ENCODE measurements around the gene ZNF536. TPM values are rescaled to one million over a fixed set of nuclear protein-coding genes. Genes with fewer than 3 reads are reported as not detected.

ZNF536 gene
- total RNA-seq, 1 experiment from 2014 or later, result 2.7 TPM

DNA sequence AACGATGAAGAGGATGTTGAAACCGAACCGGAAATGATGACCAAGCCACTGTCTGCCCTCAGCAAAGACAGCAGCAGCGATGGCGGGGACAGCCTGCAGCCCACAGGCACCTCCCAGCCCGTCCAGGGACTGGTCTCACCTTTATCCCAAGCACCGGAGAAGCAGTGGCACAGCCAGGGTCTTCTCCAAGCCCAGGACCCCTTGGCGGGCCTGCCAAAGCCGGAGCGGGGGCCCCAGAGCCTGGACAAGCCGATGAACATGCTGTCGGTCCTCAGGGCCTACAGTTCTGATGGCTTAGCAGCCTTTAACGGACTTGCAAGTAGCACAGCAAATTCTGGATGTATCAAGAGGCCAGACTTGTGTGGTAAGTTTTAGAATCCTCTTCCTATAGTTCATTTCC is 177.0 kb downstream of the ZNF536 start:
- no peak for DNase-seq (ENCODE audit: low read depth, low spot score)
- in situ Hi-C loops (cut with HindIII; ENCODE audit: low pct_unique_long_range_greater_than_20kb, low sequenced_read_pairs), result no loop called here

DNA sequence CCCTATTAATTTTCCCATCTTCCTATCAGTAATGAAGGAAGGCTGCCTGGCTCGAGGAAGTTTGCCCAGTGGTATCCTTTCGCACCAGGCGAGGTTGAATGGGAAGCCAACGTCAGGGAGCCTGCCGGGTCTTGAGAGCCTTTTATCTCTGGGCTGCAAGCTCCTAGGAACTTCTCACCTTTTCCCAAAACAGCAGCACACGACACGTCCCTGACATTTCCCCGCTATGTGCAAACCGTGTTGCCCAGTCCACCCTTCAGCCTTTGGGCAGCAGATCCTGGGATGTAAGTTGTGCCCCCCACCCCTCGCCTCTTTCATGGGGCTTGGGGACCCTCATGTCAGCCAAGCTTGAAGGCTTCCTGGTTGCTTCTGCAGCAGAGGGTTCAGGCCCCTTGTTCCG is 179.1 kb downstream of the ZNF536 start:
- in situ Hi-C loops (cut with HindIII; ENCODE audit: low pct_unique_long_range_greater_than_20kb, low sequenced_read_pairs), result no loop called here
- no peak for DNase-seq (ENCODE audit: low read depth, low spot score)

DNA sequence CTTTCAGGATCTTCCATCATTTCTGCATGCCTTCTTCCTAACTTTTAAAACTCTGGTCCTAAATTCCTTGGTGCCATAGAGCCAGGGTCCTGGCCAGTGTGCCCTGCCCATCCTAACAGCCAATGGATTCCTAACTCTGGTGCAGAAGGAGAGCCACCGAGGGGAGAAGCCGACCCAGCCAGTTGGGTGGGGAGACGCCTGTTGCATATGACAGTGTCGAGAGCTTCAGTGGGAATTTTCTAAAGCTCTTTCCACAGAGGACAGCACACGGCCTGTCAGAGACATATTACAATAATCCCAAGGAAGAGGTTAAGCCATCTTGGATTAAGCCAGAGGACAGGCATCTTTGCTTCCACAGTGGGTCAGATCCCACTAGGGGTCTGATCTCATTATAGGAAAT is 180.4 kb downstream of the ZNF536 start:
- in situ Hi-C loops (cut with HindIII; ENCODE audit: low pct_unique_long_range_greater_than_20kb, low sequenced_read_pairs), result no loop called here
- no peak for DNase-seq (ENCODE audit: low read depth, low spot score)

DNA sequence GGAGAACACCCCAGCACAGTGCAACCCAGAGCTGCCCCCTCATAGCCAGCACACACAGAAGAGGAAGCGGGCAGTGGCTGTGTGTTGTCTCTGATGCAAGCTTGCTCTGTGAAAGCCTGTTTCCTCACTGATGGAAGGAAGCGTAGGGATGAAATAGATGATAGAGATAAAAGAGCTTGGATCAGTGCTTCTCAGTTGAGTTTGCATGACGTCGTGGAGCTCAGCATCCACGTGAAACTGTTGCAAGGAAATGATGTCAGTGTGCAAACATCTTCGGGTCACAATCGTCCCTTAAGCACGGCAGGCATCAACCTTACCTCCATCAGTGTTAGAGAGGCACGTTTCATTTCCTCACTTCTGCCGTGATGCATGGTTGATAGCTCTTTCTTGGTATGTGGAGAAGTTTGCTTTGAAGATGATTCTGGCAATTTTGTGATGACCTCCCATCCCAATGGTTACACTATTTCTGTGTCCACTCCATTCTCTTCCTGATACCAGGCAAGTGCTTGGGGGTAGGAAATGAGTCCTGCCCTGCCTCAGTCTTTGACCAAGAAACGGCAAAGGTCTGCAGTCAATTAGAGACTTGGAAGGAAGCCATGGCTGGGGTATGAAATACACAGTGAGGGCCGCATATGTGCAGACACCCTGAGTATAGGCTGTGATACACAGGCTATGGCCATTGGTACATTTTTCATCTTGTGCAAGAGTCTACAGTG is 183.0 kb downstream of the ZNF536 start:
- no peak for DNase-seq (ENCODE audit: low read depth, low spot score)

DNA sequence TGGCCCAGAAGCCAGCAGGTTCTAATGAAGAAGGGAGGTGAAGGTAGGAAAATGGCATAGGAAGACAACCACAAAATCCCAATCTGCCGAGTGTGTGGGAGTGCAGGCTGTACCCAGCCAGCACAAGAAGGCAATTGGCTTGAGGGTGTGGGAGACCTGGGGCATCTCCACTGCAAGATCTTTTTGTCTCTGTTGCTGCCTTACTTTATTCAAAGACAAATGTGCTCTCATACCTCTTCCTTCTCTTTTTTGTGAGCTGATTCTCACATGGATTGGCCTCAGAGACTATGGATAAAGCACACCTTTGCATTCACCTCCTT is 183.6 kb downstream of the ZNF536 start:
- in situ Hi-C loops (cut with HindIII; ENCODE audit: low pct_unique_long_range_greater_than_20kb, low sequenced_read_pairs), result no loop called here

More for the DNA sequence above, 183.0 kb downstream of the ZNF536 start:
- in situ Hi-C loops (cut with HindIII; ENCODE audit: low pct_unique_long_range_greater_than_20kb, low sequenced_read_pairs), result no loop called here

DNA sequence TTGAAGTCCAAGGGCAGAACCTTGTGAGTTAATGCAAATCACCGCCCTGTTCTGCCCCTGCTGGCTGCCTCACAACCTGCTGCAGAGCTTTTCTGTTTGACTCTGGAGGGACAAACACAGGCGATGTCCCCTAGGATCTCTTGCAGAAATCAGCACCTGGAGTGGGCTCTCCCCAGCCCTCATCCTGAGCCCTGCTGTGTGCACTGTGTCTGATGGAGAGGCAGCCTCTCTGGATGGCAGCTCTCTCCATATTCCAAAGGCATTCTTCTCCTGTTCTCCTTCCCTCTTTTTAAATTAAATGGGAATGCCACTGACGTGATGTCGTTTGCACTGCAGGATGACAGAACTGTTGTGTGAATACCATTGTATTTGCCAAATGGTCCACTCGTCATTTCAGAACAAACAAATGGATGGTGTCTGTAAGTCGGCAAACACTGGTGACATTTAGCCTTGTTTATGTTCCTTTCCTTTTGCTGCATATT is 184.1 kb downstream of the ZNF536 start:
- in situ Hi-C loops (cut with HindIII; ENCODE audit: low pct_unique_long_range_greater_than_20kb, low sequenced_read_pairs), result no loop called here
- no peak for DNase-seq (ENCODE audit: low read depth, low spot score)

More for the DNA sequence above, 183.6 kb downstream of the ZNF536 start:
- no peak for DNase-seq (ENCODE audit: low read depth, low spot score)

DNA sequence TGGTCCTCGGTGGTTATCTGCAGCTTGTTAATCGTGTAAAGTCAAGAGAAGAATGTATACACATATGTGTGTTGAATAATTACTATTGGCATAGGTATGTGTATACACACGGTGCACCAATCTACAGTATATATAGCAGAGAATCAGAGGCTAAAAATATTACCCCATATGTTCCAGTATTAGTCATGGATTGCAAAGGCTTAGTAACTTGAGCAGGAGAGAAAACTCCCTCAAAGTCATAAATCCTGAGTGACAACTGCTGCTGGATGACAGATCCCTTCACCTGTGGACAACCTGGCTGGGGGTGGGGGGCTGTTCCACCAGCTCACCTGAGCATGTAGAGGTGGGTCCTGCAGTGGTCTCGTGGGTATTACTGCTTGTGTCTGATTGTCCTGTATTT is 185.0 kb downstream of the ZNF536 start:
- no peak for DNase-seq (ENCODE audit: low read depth, low spot score)
- in situ Hi-C loops (cut with HindIII; ENCODE audit: low pct_unique_long_range_greater_than_20kb, low sequenced_read_pairs), result no loop called here

DNA sequence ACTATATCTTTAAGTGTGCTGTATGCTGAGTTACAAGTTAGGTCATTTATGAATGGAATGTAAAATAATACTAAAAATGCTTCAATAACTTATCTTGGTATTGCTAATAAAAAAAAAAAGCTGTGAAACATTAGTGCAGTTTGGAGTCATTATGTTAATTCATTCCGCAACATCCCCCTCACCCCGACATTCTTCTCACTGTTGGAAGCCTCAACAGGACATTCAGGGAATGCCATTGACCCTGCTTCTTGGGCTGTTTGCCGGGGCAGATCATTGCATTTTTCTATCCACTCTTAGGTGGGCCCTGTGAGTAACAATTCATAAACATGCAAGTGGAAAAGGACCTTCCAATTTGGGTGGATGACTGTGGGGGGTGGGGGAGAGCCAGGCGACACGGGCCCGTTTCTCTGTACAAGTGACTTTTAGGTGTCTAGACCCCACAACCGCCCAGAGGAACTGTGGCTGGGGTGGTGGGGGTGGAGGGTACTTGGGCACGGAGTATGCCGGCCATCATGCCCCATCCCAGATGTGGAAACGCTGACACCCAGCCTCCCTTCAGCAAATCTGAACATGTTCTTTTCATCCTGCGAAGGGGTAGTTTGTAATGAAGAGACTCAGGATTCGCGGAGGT is 185.9 kb downstream of the ZNF536 start:
- in situ Hi-C loops (cut with HindIII; ENCODE audit: low pct_unique_long_range_greater_than_20kb, low sequenced_read_pairs), result no loop called here
- DNase-seq (ENCODE audit: low read depth, low spot score), result no peak

DNA sequence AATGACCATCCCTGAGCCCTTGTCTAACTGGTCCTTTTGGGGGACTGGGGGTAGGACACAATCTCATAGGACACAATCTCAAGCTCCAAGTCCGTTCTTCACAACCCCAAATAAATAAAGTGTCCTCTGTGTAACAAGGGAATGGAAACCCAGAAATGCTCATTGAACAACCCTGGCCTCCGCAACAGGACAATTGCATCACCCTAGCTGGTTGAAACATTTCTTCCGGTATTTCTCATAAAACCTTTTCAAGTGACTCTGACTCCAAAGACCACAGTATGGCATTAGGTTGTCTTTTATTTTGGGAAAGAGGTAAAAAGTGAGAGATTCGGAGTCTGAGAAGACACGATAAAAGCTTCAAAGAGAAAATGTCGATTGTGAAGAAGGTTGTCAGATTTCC is 186.6 kb downstream of the ZNF536 start:
- in situ Hi-C loops (cut with HindIII; ENCODE audit: low pct_unique_long_range_greater_than_20kb, low sequenced_read_pairs), result no loop called here
- no peak for DNase-seq (ENCODE audit: low read depth, low spot score)

DNA sequence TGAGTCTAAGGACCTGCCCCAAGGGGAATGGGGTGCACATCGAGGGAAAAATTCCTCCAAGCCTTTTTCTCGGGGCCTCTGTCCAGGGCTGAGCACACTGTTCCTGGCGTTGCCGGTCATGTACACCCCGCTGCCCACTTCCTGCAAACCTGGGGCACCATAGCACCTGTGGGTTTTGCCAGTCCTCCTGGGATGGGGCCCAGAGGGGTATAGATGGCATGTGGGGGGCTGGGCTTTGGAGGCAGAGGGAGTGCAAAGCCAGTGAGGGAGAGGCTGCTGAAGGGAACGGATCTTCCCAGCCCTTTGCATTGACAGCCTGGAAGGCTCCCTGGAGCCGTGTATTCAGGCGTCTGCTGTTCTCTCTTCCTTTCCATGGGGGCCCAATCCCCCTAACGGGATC is 187.3 kb downstream of the ZNF536 start:
- in situ Hi-C loops (cut with HindIII; ENCODE audit: low pct_unique_long_range_greater_than_20kb, low sequenced_read_pairs), result no loop called here
- DNase-seq (ENCODE audit: low read depth, low spot score), result no peak

DNA sequence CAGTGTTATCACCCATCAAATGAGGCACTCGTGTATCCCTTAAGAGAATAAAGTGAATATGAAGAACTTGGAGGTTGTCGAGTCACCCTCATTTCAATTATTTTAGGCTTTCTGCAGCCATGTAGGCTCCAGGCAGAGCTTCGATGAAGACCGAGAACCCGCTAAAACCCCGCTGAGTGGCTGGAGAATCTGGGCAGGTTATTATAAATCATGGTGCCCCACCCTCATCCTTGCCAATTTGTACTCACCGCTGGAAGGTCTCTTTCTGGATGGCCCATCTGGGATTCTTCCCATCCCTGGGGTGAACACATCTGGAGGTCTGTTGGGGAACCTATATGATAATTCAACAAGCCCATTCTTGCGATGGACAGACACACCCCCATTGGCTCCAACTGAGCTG is 190.8 kb downstream of the ZNF536 start:
- in situ Hi-C loops (cut with HindIII; ENCODE audit: low pct_unique_long_range_greater_than_20kb, low sequenced_read_pairs), result no loop called here
- DNase-seq (ENCODE audit: low read depth, low spot score), result no peak

DNA sequence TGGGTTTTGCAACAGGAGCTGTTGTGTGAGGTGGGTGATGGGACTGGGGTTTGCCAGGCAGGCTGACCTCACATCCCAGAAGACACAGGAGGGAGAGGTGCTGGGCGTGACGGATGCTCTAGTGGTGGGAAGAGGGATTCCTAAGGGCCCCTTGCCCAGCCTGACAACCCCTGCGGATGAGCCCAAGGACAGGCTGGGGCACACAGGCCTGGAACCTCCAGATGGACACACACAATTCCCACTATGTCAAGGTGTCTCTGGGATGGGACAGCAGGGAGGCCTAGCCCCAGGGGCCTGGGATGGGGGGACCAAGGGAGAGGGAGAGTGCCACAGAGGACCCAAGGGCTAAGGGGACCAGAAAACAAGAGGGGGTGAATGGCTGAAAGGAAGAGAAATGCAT is 191.5 kb downstream of the ZNF536 start:
- DNase-seq (ENCODE audit: low read depth, low spot score), result no peak
- in situ Hi-C loops (cut with HindIII; ENCODE audit: low pct_unique_long_range_greater_than_20kb, low sequenced_read_pairs), result no loop called here

DNA sequence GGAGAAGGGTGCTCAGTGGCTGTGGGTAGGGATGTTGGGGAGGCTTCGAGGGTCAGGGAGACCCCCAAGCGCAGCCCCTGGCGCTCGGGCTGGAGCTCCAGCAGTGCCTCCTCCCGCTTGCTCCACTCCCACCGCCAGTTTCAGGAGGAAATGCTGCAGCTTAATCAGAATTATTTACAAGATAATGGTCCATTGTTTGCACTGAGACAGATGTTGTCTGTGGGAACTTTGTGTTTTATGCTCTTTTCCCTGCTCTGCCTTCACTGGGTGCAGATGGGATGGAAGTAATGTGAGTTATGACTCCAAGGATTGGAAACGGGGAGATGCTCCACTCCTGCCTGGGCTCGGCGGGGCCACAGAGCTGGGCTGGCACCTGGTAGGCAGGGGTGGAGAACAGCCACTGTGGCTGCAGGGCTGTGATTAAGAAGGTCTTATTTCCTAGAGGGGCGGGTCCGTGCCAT is 192.4 kb downstream of the ZNF536 start:
- peak; percentile 20 for DNase-seq (ENCODE audit: low read depth, low spot score)
- in situ Hi-C loops (cut with HindIII; ENCODE audit: low pct_unique_long_range_greater_than_20kb, low sequenced_read_pairs), result no loop called here

DNA sequence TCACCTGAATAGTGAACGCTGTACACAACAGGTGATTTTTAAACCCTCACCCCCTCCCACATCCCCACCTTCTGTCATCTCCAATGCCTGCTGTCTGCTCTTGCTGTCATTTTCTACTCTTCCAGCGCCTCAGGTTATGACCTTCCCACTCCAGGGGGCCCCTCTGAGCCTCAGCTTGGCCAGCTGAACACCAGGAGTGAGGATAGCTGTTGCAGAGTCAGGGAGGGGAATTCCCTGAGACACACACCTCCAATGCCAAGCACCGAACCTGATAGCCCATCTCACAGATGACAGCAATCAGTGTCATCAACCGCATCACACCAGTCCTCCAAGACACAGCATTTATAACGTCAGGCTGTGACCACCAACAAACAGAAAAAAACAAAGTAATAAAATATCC is 193.5 kb downstream of the ZNF536 start:
- in situ Hi-C loops (cut with HindIII; ENCODE audit: low pct_unique_long_range_greater_than_20kb, low sequenced_read_pairs), result no loop called here
- DNase-seq (ENCODE audit: low read depth, low spot score), result no peak

DNA sequence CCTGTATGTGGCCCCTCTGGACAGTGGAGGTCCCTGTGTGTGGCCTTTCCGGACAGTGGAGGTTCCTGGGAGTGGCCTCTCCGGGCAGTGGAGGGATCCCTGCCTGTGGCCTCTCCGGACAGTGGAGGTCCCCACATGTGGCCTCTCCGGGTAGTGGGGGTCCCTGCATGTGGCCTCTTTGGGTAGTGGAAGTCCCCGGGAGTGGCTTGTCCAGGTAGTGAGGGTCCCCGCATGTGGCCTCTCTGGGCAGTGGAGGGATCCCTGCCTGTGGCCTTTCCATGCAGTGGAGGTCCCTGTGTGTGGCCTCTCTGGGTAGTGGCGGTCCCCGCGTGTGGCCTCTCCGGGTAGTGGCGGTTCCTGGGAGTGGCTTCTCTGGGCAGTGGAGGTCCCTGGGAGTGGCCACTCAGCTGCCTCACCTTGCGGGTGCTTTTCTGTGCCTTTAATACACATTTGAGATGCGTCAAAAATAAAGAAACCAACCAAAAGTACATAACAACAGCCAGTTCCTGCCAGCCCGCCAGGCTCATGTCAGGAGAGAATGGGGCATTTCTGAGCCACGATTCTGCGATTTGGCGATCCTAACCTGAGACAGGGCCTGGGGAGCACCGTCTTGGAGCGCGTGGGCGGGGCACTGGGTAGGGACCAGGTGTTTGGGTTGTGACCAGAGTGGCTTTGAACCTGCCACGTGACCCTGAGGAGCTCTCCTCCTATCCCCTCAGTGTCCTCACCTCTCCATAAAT is 194.7 kb downstream of the ZNF536 start:
- no peak for DNase-seq (ENCODE audit: low read depth, low spot score)
- in situ Hi-C loops (cut with HindIII; ENCODE audit: low pct_unique_long_range_greater_than_20kb, low sequenced_read_pairs), result no loop called here

DNA sequence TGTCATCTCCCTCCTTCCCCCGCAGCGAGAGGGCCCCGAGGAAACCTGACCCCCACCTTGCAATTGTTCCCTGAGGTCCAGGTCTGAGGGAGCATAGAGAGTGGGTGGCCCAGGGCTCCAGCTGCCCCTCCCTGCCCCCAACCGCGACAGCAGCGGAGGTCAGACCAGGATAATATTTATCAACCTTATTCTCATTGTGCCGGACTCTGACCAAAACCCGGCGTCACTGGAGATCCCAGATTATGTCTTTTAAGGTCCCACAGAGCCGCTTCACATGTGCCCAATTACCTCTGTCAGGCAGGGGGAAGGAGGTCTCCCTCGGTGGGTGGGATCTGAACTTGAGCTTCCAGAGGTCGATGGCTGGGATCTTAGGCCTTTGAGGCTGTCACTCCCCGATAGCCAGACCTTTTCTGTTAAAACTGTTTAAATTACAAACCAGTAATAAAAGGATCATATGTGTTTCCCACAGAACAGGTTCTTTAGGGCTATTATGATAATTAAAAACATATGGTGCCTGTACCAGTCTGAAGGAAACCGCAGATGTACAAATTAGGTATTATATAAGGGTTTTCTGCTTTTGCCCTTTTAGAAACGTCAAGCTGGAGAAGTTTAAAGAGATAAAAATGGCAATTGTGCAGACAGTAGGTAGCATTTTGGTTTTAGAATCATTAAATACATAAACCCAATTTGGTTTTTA is 195.5 kb downstream of the ZNF536 start:
- in situ Hi-C loops (cut with HindIII; ENCODE audit: low pct_unique_long_range_greater_than_20kb, low sequenced_read_pairs), result no loop called here
- no peak for DNase-seq (ENCODE audit: low read depth, low spot score)

DNA sequence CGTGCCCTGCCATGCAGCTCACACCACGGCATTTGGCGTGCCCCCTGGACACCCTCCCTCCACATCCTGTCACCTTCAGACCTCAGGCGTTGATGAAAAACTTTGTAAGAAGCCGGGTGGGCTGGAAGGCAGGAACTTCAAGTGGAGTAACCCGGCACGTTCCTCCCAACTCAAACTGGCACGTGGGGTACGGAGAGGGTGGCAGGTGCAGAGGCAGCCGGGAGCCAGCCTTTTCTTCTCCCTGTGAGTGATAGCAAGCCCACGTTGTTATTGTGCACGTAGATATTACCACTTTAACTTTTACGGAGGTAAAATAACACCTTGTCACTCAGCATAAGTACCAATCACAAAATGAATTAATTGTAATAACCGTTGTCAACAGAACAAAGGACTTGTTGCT is 198.0 kb downstream of the ZNF536 start:
- DNase-seq (ENCODE audit: low read depth, low spot score), result no peak
- in situ Hi-C loops (cut with HindIII; ENCODE audit: low pct_unique_long_range_greater_than_20kb, low sequenced_read_pairs), result no loop called here

DNA sequence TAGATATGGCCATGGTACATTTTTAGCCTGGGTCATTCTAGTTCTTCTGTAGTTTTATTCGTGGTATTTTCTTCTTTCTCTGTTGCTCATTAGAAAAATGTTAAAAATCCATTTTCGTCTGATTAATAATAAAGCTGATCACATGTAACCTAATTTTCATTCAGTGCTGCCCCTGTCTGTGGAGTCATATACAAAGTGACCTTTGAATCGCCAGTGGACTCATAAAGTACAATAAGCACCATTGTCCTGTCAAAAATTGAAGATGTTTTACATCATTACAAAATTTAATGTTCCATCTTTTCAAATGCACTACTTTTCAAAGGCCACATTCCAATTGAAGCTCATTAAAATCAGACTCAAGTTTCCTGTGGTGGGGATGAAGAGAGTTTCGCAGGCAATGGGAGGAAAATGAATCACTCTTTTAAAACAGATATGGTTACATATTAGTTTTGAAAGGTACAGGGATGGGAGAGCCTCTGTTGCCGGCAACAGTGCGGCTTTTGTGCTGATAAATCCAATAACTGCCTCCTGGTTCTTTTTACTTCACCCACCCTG is 205.4 kb downstream of the ZNF536 start:
- peak; percentile 92 for DNase-seq (ENCODE audit: low read depth, low spot score)
- in situ Hi-C loops (cut with HindIII; ENCODE audit: low pct_unique_long_range_greater_than_20kb, low sequenced_read_pairs), result no loop called here

Measured in SK-MEL-5 (cell line).